NK-92 treated with Interleukin-12 subunit alpha and Interleukin-12 subunit beta, amount 100 ng/mL, for 24 hours (cell line): ENCODE results near the gene FOXD1.
"Not testable (repeated sequence)": the region's sequence is repeated elsewhere in the genome, so short reads cannot be mapped to it uniquely, and the experiment has no call there.

Experiments used
- DNase-seq: peaks from one replicate; lab custom pipeline; 2025; lab: John Stamatoyannopoulos, UW

FOXD1 gene

DNA sequence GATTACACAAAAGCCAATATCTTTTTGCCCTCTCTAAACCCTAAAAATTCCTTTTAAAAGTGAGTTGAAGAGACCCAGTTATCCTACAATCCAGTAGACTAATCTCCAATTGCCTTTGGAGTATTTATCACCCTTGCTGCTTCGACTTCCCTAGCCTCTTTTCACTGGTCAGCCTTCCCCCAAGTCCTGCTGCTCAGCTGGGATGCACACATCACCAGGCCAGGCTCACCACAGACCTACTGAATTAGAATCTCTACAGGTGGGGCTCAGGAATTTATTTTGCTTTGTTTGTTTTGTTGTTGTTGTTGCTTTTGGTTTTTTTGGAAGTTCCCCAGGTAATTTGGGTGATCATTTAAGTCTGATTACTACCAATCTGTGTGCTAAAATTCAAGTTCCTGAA lies 11.6 kb upstream of the FOXD1 start:
- no peak for DNase-seq

DNA sequence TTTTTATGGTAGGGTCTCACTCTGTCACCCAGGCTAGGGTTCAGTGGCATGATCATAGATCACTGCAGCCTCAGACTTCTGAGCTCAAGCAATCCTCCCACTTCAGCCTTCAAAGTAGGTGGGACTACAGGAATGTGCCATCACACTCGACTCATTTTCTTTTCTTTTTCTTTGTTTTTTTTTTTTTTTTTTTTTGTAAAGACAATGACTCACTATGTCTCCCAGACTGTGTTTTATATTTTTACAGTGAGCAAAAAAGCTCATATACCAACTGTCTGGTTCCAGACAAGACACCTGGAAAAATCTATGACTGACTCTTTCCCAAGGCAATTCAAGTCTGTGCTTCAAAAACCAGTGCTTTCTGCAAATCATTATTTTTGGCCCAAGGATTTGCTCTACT lies 10.8 kb upstream of the FOXD1 start:
- DNase-seq = no peak

DNA sequence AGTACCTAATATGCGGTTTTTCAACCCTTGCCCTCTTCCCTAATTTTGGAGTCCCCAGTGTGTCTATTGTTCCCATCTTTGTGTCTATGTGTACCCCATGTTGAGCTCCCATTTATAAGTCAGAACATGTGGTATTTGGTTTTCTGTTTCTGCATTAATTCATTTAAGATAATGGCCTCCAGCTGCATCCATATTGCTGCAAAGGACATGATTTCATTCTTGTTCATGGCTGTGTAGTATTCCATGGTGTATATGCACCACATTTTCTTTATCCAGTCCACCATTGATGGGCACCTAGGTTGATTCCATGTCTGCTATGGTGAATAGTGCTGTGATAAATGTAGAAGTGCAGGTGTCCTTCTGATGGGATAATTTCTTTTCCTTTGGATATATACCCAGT lies 7.9 kb upstream of the FOXD1 start:
- not testable (repeated sequence) for DNase-seq

DNA sequence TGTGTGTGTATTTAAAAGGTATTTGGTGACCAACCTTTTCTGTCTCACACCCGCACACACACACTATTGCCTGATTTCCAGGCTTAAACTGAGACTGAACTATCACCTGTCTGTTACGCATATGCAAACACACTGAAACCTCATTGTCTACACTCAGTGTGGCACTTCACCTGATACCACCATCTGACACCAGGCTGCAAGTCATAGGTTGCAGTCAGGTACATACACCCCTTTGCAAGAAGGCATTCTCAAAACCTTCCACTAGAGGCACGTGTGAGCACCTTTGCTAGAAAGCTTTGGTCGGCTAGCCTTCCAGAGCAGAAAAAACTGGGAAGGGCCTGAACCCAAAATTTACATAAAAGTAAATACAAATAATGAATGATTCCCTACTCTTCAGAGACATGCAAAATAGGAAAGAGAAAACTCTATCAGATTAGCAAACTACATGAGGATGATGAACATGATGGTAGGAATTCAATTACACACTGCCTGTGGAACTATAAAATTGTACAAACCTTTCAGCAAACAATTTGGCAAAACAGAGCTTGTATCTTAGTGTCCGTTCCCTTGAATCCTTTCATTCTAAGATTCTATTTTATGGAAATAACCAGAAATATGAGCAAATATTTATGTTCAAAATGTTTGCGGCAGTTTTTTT lies 5.9 kb upstream of the FOXD1 start:
- DNase-seq = peak; percentile 17

DNA sequence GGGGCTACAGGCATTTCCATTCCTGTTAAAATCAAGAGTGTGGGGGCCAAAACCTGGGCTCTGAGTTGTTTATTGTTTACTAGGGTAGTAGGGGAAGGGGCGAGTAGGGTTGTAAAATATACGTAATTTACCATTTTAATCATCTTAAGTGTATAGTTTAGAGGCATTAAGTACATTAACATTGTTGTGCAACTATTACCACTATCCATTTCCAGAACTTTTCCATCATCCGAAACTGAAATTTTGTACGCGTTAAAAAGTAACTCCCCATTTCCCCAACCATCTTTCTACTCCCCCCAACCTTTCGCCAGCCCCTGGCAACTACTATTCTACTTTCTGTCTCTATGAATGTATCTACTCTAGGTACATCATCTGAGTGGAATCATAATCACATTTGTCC lies 3.6 kb upstream of the FOXD1 start:
- no peak for DNase-seq

DNA sequence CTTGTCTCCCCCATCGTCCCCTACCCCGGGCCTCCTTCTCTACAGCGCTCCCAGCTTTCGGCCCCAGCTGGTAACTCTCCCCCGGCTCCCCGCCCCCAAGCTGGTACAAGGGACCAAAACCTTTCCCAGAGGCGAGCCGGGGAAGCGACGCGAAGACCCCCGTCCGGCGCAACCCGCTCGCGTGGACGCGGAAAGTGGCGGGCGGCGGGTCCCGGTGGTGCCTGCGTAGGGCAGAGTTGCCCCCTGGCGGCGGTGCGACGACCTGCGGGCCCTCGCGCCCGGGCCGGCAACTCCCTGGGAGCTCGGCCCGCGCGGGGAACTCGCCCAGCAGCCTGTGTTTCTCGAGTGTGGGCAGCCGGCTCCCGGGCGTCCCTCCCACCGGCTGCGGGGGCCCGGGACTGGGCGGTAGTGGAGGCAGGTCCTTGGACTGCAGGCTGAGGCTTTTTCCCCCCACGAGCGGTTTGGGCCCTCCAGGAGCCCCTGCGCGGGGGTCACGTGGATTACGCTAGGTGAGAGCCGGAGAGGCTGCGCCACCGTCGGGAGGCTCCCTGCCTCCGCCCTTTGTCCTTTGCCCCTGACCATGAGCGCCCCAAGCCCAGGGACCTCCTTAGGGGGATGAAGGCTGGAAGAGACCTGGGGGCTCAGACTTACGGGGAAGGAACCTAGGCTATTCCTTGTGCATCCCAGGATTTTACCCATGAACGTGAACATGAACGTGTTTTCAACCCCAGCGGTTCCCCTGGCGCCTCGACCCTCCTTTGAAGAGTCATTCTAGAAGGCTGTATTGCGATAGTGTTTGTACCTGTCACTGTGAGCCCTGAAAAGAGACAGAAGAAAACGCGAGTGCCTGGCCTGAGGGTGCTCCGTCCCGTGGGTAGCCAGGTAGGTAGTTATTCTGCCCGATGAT lies 2.9 kb upstream of the FOXD1 start:
- DNase-seq = peak; percentile 19

DNA sequence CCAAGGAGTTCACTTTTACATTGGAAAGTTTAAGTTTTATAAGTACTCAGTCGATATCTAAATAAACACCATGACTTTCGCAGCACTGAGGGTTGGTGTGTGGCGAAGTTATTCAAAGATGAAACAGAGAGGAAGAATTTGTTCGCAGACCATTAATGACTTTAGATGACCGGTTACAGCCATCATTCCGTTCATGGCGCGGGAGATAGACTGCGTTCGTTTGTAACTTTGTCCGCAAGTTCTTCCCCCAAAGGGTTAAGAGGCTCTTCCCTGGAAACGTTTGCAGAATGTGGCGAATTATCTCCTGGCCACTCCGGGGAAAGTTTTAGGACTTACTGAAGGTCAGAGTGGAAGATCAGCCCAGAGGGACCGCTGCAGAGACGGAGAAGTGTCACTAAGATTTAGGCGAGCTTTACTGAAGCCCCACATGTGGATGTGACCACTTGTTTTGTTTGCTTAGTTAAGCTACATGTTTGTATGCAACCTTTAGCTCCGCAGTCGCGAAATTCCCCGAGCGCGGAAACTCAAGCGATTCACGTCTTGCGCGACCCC lies 2.2 kb upstream of the FOXD1 start:
- no peak for DNase-seq

DNA sequence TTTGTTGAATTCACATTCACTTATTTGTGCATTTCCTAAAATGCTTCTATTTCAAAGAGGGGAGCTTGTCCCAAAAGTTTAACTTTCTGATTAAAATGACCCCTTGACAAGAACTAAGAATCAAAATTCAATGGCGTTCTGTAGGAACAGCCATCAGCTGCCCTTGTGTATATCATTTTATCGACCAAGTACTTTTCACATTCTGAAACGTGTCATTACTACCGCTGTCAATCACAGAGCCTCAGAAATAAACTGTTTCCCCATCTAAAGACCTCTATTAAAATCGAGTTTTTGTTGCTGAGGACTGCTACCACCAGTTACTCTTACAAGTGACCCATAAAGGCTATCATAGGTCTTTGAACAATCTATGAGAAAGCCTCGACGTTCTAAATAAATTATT lies 1.6 kb upstream of the FOXD1 start:
- no peak for DNase-seq

DNA sequence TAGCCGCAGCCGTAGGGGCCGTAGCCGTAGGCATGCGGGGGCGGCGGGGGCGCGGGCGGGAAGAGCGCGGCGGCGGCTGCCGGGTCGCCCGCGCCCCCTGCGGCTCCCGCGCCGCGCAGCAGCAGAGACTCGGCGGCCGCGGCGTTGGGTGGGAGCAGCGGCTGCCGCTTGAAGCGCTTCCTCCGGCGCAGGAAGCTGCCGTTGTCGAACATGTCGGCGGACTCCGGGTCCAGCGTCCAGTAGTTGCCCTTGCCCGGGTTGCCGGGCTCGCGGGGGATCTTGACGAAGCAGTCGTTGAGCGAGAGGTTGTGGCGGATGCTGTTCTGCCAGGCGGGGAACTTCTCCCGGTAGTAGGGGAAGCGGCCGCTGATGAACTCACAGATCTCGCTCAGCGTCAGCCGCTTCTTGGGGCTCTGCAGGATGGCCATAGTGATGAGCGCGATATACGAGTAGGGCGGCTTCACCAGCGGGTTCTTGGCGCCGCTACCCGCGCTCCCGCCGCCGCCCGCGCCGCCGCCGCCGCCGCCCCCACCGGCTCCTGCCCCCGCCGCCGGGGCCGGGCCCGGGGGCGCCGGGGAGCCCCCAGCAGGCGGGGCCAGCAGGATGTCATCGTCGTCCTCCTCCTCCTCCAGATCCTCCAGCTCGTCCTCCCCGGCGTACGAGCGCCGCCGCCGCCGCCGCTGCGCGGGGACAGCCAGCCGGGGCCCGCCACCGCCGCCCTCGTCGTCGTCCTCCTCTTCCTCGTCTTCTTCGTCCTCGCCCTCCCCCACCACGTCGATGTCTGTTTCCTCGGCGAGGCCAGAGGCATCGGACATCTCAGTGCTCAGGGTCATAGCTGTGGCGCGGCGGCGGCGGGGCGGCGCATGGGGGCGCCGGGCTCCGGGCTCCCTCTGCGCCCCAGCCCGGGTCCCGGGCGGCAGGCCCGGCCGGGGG lies 781 bp downstream of the FOXD1 start:
- peak; percentile 52 for DNase-seq

DNA sequence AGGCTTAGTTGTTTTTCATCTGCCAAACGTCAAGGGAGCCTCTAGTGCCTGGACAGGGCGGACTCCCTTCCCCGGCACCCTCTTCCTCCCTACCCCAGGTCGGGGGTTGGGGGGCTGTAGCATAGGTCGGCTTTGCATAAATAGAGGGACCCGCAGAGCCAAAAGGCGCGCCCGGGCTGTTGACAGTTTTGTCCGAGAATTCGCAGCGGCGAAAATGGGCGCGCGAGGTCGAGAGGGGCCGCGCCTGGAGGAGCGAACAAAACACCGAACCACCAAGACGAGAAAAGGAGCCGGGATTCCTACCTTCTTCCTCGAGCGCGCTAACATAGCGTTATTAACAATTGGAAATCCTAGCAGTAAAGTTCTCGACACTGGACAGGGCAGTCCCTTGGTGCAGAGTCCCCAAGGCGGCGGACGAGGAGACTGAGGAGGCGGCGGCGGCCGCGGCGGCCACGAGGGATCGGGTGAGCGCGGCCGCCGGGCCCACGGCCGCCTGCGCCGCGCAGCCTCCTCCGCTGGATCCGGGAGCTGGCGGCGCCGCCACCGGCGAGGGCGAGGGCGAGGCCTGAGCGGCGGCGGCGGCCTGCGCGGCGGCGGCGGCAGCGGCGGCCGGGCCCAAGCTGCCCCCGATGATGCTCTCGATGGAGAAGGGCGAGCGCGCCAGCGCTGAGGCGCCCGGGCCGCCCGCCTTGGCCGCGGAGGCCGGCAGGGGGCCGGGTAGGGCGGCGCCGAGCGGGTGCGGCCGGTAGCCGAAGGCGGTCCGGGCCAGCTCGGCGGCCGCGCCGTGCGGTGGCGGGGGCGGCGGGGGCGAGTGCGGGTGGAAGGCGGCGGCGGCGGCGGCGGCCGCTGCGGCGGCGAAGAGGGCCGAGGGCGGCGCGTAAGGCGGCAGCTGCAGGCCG lies 1.7 kb downstream of the FOXD1 start:
- DNase-seq = no peak

GRCh38 chr5:73445665-73446630 lies 2.6 kb downstream of the FOXD1 start:
- no peak for DNase-seq

GRCh38 chr5:73444499-73445438 lies 3.8 kb downstream of the FOXD1 start:
- DNase-seq = no peak

DNA sequence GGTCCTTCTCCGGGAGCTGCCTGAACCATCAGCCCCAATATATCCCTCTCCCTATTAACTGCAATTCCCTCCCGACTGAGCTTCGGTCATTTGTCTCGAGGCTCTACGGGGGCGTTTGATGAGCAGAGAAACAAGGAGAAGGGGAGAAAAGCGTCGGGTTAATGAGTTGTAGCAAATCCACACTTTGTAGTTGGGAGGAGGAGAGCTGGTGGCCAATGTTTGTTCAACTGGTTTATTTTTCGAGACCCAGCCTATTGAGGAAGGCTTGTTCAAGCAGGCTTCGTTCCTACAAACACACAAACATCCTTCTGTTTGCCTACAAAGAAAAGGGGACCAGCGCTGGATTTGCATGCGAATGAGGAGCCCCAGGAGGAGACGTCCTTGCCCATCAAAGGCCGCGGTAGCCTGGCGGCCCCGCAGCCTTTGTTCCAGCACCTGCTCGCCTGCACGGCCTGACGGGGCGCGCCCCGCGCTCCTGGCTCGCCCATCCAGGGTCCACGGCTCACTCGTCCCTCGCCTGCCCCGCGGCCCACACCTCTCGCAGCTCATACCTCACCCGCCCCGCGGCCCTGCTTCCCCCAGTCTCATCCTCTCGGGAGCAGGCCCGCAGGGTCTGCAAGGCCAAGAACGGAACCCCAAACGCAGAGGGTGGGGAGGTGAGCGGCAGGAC lies 4.6 kb downstream of the FOXD1 start:
- no peak for DNase-seq

- DNase-seq = no peak
These were observed 5.5 kb downstream of the FOXD1 start for GRCh38 chr5:73442996-73443627.

GRCh38 chr5:73442231-73442811 lies 6.3 kb downstream of the FOXD1 start:
- no peak for DNase-seq

- DNase-seq = no peak
These were observed 7.2 kb downstream of the FOXD1 start for GRCh38 chr5:73441378-73441777.

DNA sequence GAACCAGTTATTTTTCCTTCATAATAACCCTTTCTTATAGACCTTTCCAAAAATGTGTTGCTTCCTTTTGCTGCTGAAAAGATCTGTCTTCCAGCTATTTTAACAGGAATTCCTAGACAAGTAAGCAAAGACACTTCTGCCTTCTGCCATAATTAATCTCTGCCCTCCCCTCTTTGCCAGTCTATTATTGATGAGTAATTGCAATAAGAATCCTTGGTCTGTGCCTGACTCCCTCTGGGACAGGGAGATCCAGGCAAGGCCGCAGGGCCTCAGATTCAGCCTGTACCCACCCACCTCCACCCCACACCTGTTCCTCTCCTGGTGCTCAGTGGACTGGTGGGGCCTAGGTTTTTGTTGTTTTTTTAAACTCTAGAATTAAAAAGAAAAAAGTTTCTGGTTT lies 8.3 kb downstream of the FOXD1 start:
- DNase-seq = no peak
